HCT116 (cell line): Measurements from ENCODE around the gene IPCEF1. TPM values are rescaled to one million over a fixed set of nuclear protein-coding genes. Genes with fewer than 3 reads are reported as not detected.

Experiments
- ATAC-seq: fragments of 200-7000 bp; cut with Tn5 transposase; 2 replicates; pipeline ENCODE4 v1.9.1; 2020; ENCODE audit warnings: mild to moderate bottlenecking, moderate library complexity
- BruUV-seq: library from RNA; stranded (reverse); fragments of 400-500 nt; replicated peaks from 2 replicates; lab custom pipeline; 2021; lab: Mats Ljungman, UMichigan
- CTCF ChIA-PET: fragments of 300-600 bp; sonication (Branson Sonifier 250); formaldehyde crosslinking; loops from one replicate; lab custom pipeline; 2021; ENCODE audit warnings: antibody characterized with exemption; lab: Charles Lee
- POLR2A ChIA-PET: fragments of 300-600, 350-600 bp; sonication (Branson Sonifier 250); formaldehyde crosslinking; loops from one replicate; lab custom pipeline; 2021; ENCODE audit warnings: antibody characterized with exemption; lab: Charles Lee
- RAD21 ChIA-PET, 2 experiments: fragments of 300-600 bp; sonication (Branson Sonifier 250); formaldehyde crosslinking; loops; one replicate each; lab custom pipeline; 2023; ENCODE audit warnings: low total read pairs in 2 of 2; ENCODE audit not compliant: uncharacterized antibody in 2 of 2, unreplicated experiment in 2 of 2, low non-redundant PET in 1 of 2; lab: Charles Lee
- DNase-seq: peaks from one replicate; pipeline ENCODE4 v3.0.0-alpha.2; 2010; ENCODE audit warnings: low read depth, low spot score
- H2AFZ ChIP-seq: fragments of 200-600 bp; shearing (Covaris generic), sonication (generic); 2 replicates; pipeline ENCODE4 v1.6.1; 2017; ENCODE audit warnings: low read depth, mixed run types, mixed read lengths, antibody characterized with exemption, low read length; ENCODE audit not compliant: poor library complexity, severe bottlenecking
- H3K27ac ChIP-seq: 2 replicates; pipeline ENCODE4 v1.5.1; 2012; ENCODE audit warnings: low read depth, low read length
- H3K27me3 ChIP-seq: fragments of 200-600 bp; sonication (generic); 2 replicates; pipeline ENCODE4 v1.6.1; 2016; ENCODE audit warnings: mixed run types, low read length, mixed read lengths; ENCODE audit not compliant: insufficient read depth
- H3K36me3 ChIP-seq, 2 experiments: fragments of 200-500 bp in 1 of 2; fragments of 200-600 bp in 1 of 2; sonication (Bioruptor generic) in 1 of 2; sonication (generic) in 1 of 2; 2 replicates each; pipeline versions ENCODE4 v1.5.1 to v1.6.1; 2014 to 2016; ENCODE audit warnings: low read length in 2 of 2, inconsistent platforms in 1 of 2, mixed read lengths in 1 of 2, mixed run types in 1 of 2; ENCODE audit not compliant: insufficient read depth in 2 of 2, control insufficient read depth in 1 of 2
- H3K4me1 ChIP-seq, 2 experiments: fragments of 200-600 bp in 1 of 2; sonication (generic) in 1 of 2; 2 replicates each; pipeline versions ENCODE4 v1.5.1 to v1.6.1; 2012 to 2017; ENCODE audit warnings: low read length in 2 of 2, inconsistent platforms in 1 of 2, mild to moderate bottlenecking in 1 of 2, mixed read lengths in 1 of 2, mixed run types in 1 of 2, moderate library complexity in 1 of 2; ENCODE audit not compliant: insufficient read depth in 2 of 2, control insufficient read depth in 1 of 2
- H3K4me2 ChIP-seq: fragments of 200-600 bp; sonication (generic); 2 replicates; pipeline ENCODE4 v1.6.1; 2017; ENCODE audit warnings: mixed run types, low read length, mixed read lengths
- H3K4me3 ChIP-seq, 2 experiments: fragments of 200-600 bp in 1 of 2; sonication (generic) in 1 of 2; replicated peaks in 1 of 2; 2 replicates each; pipeline ENCODE4 v1.5.1; 2011 to 2016; ENCODE audit warnings: low read length in 2 of 2, control low read depth in 1 of 2, low read depth in 1 of 2, mild to moderate bottlenecking in 1 of 2, mixed read lengths in 1 of 2, mixed run types in 1 of 2
- H3K79me2 ChIP-seq: fragments of 200-600 bp; sonication (generic); 2 replicates; pipeline ENCODE4 v1.6.1; 2017; ENCODE audit warnings: mild to moderate bottlenecking, mixed run types, low read length, moderate library complexity, mixed read lengths; ENCODE audit not compliant: insufficient read depth
- H3K9ac ChIP-seq: fragments of 200-600 bp; sonication (generic); 2 replicates; pipeline ENCODE4 v1.6.1; 2016; ENCODE audit warnings: low read length, mixed read lengths
- H3K9me2 ChIP-seq: fragments of 200-600 bp; sonication (generic), shearing (Covaris generic); 2 replicates; pipeline ENCODE4 v1.6.1; 2017; ENCODE audit warnings: mixed run types, mild to moderate bottlenecking, moderate library complexity; ENCODE audit not compliant: insufficient read depth
- H3K9me3 ChIP-seq, 2 experiments: fragments of 200-500 bp in 1 of 2; fragments of 200-600 bp in 1 of 2; sonication (Bioruptor generic) in 1 of 2; sonication (generic) in 1 of 2; 2 replicates each; pipeline ENCODE4 v1.6.1; 2014 to 2017; ENCODE audit warnings: low read length in 2 of 2, mixed read lengths in 2 of 2, inconsistent platforms in 1 of 2, low read depth in 1 of 2, mild to moderate bottlenecking in 1 of 2, mixed run types in 1 of 2, moderate library complexity in 1 of 2; ENCODE audit not compliant: control insufficient read depth in 1 of 2, insufficient read depth in 1 of 2
- H4K20me1 ChIP-seq: fragments of 200-600 bp; sonication (generic), shearing (Covaris generic); 2 replicates; pipeline ENCODE4 v1.6.1; 2017; ENCODE audit warnings: mixed run types, mild to moderate bottlenecking, moderate library complexity; ENCODE audit not compliant: insufficient read depth
- CBX3 ChIP-seq: IDR thresholded peaks from 2 replicates; pipeline ENCODE4 v1.6.1; 2012; ENCODE audit warnings: low read depth
- CEBPB ChIP-seq: IDR thresholded peaks from 2 replicates; pipeline ENCODE4 v1.6.1; 2012; ENCODE audit warnings: low read depth
- CTCF ChIP-seq, 3 experiments: fragments of 200-600 bp in 1 of 3; sonication (generic) in 1 of 3; IDR thresholded peaks in 2 of 3; conservative IDR thresholded peaks in 1 of 3; 2 replicates each; pipeline ENCODE4 v1.5.1; 2012 to 2017; ENCODE audit warnings: low read depth in 2 of 3, low read length in 2 of 3, antibody characterized with exemption in 1 of 3, borderline replicate concordance in 1 of 3, control low read depth in 1 of 3, mild to moderate bottlenecking in 1 of 3, mixed read lengths in 1 of 3, mixed run types in 1 of 3, moderate library complexity in 1 of 3; ENCODE audit not compliant: insufficient read depth in 1 of 3
- EGR1 ChIP-seq: IDR thresholded peaks from 2 replicates; pipeline ENCODE4 v1.6.1; 2012; ENCODE audit warnings: low read depth
- ELF1 ChIP-seq: IDR thresholded peaks from 2 replicates; pipeline ENCODE4 v1.6.1; 2012; ENCODE audit warnings: low read depth, borderline replicate concordance
- EZH2phosphoT487 ChIP-seq: fragments of 200-600 bp; IDR thresholded peaks from 2 replicates; pipeline ENCODE4 v1.6.1; 2018; ENCODE audit warnings: antibody characterized with exemption, borderline replicate concordance
- FOSL1 ChIP-seq: IDR thresholded peaks from 2 replicates; pipeline ENCODE4 v1.6.1; 2012; ENCODE audit warnings: low read depth
- JUND ChIP-seq: IDR thresholded peaks from 2 replicates; pipeline ENCODE4 v1.6.1; 2012
- POLR2A ChIP-seq: IDR thresholded peaks from 2 replicates; pipeline ENCODE4 v1.7.0; 2011; ENCODE audit warnings: borderline replicate concordance; ENCODE audit not compliant: insufficient read depth, insufficient read length; ENCODE audit errors: extremely low read depth
- POLR2AphosphoS5 ChIP-seq: IDR thresholded peaks from 2 replicates; pipeline ENCODE4 v1.6.1; 2011; ENCODE audit warnings: mild to moderate bottlenecking, low read depth, low read length, moderate library complexity
- SIN3A ChIP-seq: IDR thresholded peaks from 2 replicates; pipeline ENCODE4 v1.6.1; 2012; ENCODE audit warnings: low read depth
- ZFX ChIP-seq: fragments of 450-650 bp; IDR thresholded peaks from 2 replicates; pipeline ENCODE4 v1.6.1; 2017
- intact Hi-C: fragments of 100-400 bp; cut with micrococcal nuclease; formaldehyde crosslinking; loops from 2 replicates; pipeline ENCODE4 v1.10.0; 2022
- total RNA-seq: library from RNA; stranded (reverse); gene quantifications from one replicate; pipeline ENCODE4 v1.2.1, GENCODE V29; 2021; ENCODE audit not compliant: unreplicated experiment

Gene IPCEF1
- total RNA-seq, 1 experiment from 2014 or later: 0.32 TPM

- H3K4me1 ChIP-seq: no peaks in the 10 kb centered on the region
- no TSS peak for BruUV-seq
- no peaks in the 10 kb centered on the region for H4K20me1 ChIP-seq
- no peak overlapping the region for H3K9ac ChIP-seq
- intact Hi-C loops: no loop called here
- no peak for ATAC-seq
- no peaks in the 10 kb centered on the region for H3K79me2 ChIP-seq
- POLR2A ChIA-PET: no interaction called here
- no peaks in the 10 kb centered on the region; the same call in 1 of the 2 replicates for H3K27me3 ChIP-seq
- CTCF ChIA-PET: no interaction called here
- H3K27ac ChIP-seq: no peak overlapping the region
- RAD21 ChIA-PET: no interaction called here
- no peaks in the 10 kb centered on the region for H3K9me2 ChIP-seq
- no peak overlapping the region for H3K4me2 ChIP-seq
- H3K4me3 ChIP-seq: no peak overlapping the region
- H3K36me3 ChIP-seq: no peaks in the 10 kb centered on the region
- no peaks in the 10 kb centered on the region; a peak in 1 of 4 replicates for H3K9me3 ChIP-seq
- no peak overlapping the region for H2AFZ ChIP-seq
- TF ChIP-seq ELF1: no peak
- TF ChIP-seq CBX3: no peak
- TF ChIP-seq SIN3A: no peak
- TF ChIP-seq FOSL1: no peak
- no peak for TF ChIP-seq EZH2phosphoT487
- TF ChIP-seq ZFX: no peak
- no peak for TF ChIP-seq EGR1
- TF ChIP-seq POLR2A: no peak
- no peak for TF ChIP-seq CTCF (IDR thresholded peaks at IDR 0.05 in 2 of 3, conservative IDR thresholded peaks at IDR 0.05 in 1 of 3; ENCODE audit: borderline replicate concordance in 1 of 3, insufficient read depth in 1 of 3, low read depth in 2 of 3, low read length in 2 of 3)
- no peak for TF ChIP-seq POLR2AphosphoS5
- TF ChIP-seq CEBPB: no peak
- TF ChIP-seq JUND: no peak
- no peak for DNase-seq
Observed at GRCh38 chr6:154127657-154128056, 228.9 kb downstream of the IPCEF1 start.
